ENCODE results near the gene MEX3A. TPM values are rescaled to one million over a fixed set of nuclear protein-coding genes. Genes with fewer than 3 reads are reported as not detected.

MEX3A gene
- total RNA-seq, 1 experiment from 2014 or later: 68.0 TPM

GRCh38 chr1:156075162-156075561 is 7.1 kb downstream of the MEX3A start:
- no peaks in the 10 kb centered on the region for H4K20me1 ChIP-seq (ENCODE audit: control insufficient read depth, insufficient read depth, insufficient read length)
- Mint-ChIP-seq H3K27me3 (ENCODE audit: low read depth) (no peaks in the 10 kb centered on the region), H3K4me1 (peaks cover 83 to 93% of the 10 kb centered on the region in 2 experiments), H3K27ac (peak overlapping the region; percentile 15 to 95 (median 16); a peak in 6 of 7 replicates), H3K4me3 (peak overlapping the region in 1 of 2 experiments; percentile 61; a peak in 3 of 5 replicates), H3K36me3 (ENCODE audit: insufficient read depth in 1 of 3, low read depth in 3 of 3) (peaks cover 15 to 62% (median 62%) of the 10 kb centered on the region in 3 experiments; a peak in 6 of 7 replicates), H3K9me3 (no peaks in the 10 kb centered on the region)
- H3K23me2 ChIP-seq (ENCODE audit: insufficient read length, low read depth, low read length, poor library complexity, severe bottlenecking): peaks cover 4% of the 10 kb centered on the region
- H2AK5ac ChIP-seq (ENCODE audit: insufficient read length, low read length): no peak overlapping the region
- H2BK15ac ChIP-seq (ENCODE audit: low read depth, low read length): no peak overlapping the region
- no peak overlapping the region for H3K27ac ChIP-seq (ENCODE audit: insufficient read length, low read depth, low read length)
- H4K91ac ChIP-seq (ENCODE audit: insufficient read length, low read depth, low read length): no peak overlapping the region
- no peak overlapping the region for H3K56ac ChIP-seq (ENCODE audit: insufficient read length, low read depth, low read length)
- H3K79me2 ChIP-seq (ENCODE audit: insufficient read depth, low read length): peaks cover 15% of the 10 kb centered on the region; the same call in 1 of the 2 replicates
- 0 out of 3 replicates have a peak, but pooled peaks have one; percentile 18 for TF ChIP-seq CTCF (conservative IDR thresholded peaks at IDR 0.05)
- H2BK120ac ChIP-seq (ENCODE audit: low read depth, low read length, poor library complexity, severe bottlenecking): no peak overlapping the region
- no peak overlapping the region for H3K9ac ChIP-seq (ENCODE audit: extremely low read depth, insufficient read length, low read length)
- no peak overlapping the region for H3T11ph ChIP-seq (ENCODE audit: low read length)
- H4K8ac ChIP-seq (replicated peaks; ENCODE audit: insufficient read length, low read depth, low read length): no peak overlapping the region
- no peak overlapping the region for H2BK12ac ChIP-seq (ENCODE audit: insufficient read length, low read depth, low read length)
- H3K79me1 ChIP-seq (ENCODE audit: insufficient read depth, low read depth, low read length, poor library complexity, severe bottlenecking): no peaks in the 10 kb centered on the region
- no peaks in the 10 kb centered on the region for H3K27me3 ChIP-seq (ENCODE audit: insufficient read depth, low read length)
- no peak overlapping the region for H3K18ac ChIP-seq (ENCODE audit: insufficient read length, low read depth, low read length)
- H2BK20ac ChIP-seq (ENCODE audit: low read depth, low read length, poor library complexity, severe bottlenecking): no peak overlapping the region
- DNase-seq: peak; percentile 41
- H3K4ac ChIP-seq (ENCODE audit: low read depth, low read length): no peak overlapping the region
- no peaks in the 10 kb centered on the region for H3K9me3 ChIP-seq (ENCODE audit: control insufficient read depth, low read depth, low read length)
- no peak overlapping the region for H2AFZ ChIP-seq (ENCODE audit: low read length)
- no peak overlapping the region for H3K14ac ChIP-seq (ENCODE audit: insufficient read depth, low read length)
- no peak overlapping the region for H4K5ac ChIP-seq (ENCODE audit: insufficient read length, low read depth, low read length)
- no CpG with 5 or more reads among the region's 3 CpGs for WGBS (ENCODE audit: extremely low coverage, insufficient read length, low lambda C conversion rate)
- H3K4me2 ChIP-seq (ENCODE audit: insufficient read depth, insufficient read length, low read length): no peak overlapping the region
- peaks cover 32% of the 10 kb centered on the region for H3K4me1 ChIP-seq (ENCODE audit: insufficient read depth, low read length)
- H3K23ac ChIP-seq (ENCODE audit: insufficient read length, low read depth, low read length): no peak overlapping the region
- H2BK5ac ChIP-seq (ENCODE audit: insufficient read length, low read length): no peak overlapping the region

Measured in H9 (cell line).